ENCODE measurements around the gene LIN54. TPM values are rescaled to one million over a fixed set of nuclear protein-coding genes. Genes with fewer than 3 reads are reported as not detected.

LIN54 gene
- total and polyA plus RNA-seq, 2 of the 13 experiments (the other 11 are each of a cell fraction or from before 2014, with no cell fraction given), result 25.2 to 32.9 TPM

- TF ChIP-seq SIN3A (IDR thresholded peaks at IDR 0.05; ENCODE audit: borderline replicate concordance, low read depth, low read length) (peak; percentile 78; the same call in 1 of the 2 replicates), BORCS8-MEF2B (CRISPR knock-in tag; IDR thresholded peaks at IDR 0.05) (peak; percentile 78; the same call in 1 of the 2 replicates), ZNF713 (CRISPR knock-in tag; IDR thresholded peaks at IDR 0.05) (no peak), RARA (CRISPR knock-in tag; IDR thresholded peaks at IDR 0.05) (peak; percentile 29), ZNF609 (CRISPR knock-in tag; IDR thresholded peaks at IDR 0.05; ENCODE audit: borderline replicate concordance) (no peak; the same call in 1 of the 2 replicates), ZNF276 (CRISPR knock-in tag; IDR thresholded peaks at IDR 0.05; ENCODE audit: low read depth) (peak; percentile 77; the same call in 1 of the 2 replicates), ATF7 (IDR thresholded peaks at IDR 0.05) (no peak), ATF7 (CRISPR knock-in tag; IDR thresholded peaks at IDR 0.05) (peak; percentile 79), MBD4 (IDR thresholded peaks at IDR 0.05; ENCODE audit: borderline replicate concordance, low read length) (no peak; the same call in 1 of the 2 replicates), TFDP1 (CRISPR knock-in tag; IDR thresholded peaks at IDR 0.05; ENCODE audit: borderline replicate concordance) (peak; percentile 47; the same call in 1 of the 2 replicates), PBX2 (CRISPR knock-in tag; IDR thresholded peaks at IDR 0.05) (no peak), FOSL2 (CRISPR knock-in tag; IDR thresholded peaks at IDR 0.05) (peak; percentile 67), RFX3 (CRISPR knock-in tag; IDR thresholded peaks at IDR 0.05) (peak; percentile 4; the same call in 1 of the 2 replicates), KAT2B (IDR thresholded peaks at IDR 0.05; ENCODE audit: borderline replicate concordance, low read depth, low read length) (no peak), HCFC1 (IDR thresholded peaks at IDR 0.05; ENCODE audit: low read depth, low read length) (peak; percentile 58), POGK (CRISPR knock-in tag; conservative IDR thresholded peaks at IDR 0.05) (no peak; the same call in 1 of the 2 replicates), JDP2 (CRISPR knock-in tag; IDR thresholded peaks at IDR 0.05; ENCODE audit: borderline replicate concordance) (no peak), AGO2 (optimal IDR thresholded peaks at IDR 0.05; ENCODE audit: low read depth, low read length) (no peak)
Observed at GRCh38 chr4:83034630-83035494, 24.2 kb upstream of the LIN54 start, which contains the start of gene COPS4 (continued).
